Stimulated activated CD8-positive, alpha-beta memory T cell treated with anti-CD3 and anti-CD28 coated beads, Interleukin-15, amount 100 ng/mL, for 4 hours (primary cell): ENCODE measurements around the gene TBX15.

Experiments
- DNase-seq, 2 donors: peaks; one replicate each; pipeline ENCODE4 v3.0.0-alpha.2; 2020; ENCODE audit warnings: low read depth in 2 of 2

The TBX15 gene

GRCh38 chr1:118890851-118891384 lies 97.2 kb downstream of the TBX15 start:
- DNase-seq, result no peak

- DNase-seq, result no peak
These were observed 103.2 kb downstream of the TBX15 start for GRCh38 chr1:118884946-118885345.

DNA sequence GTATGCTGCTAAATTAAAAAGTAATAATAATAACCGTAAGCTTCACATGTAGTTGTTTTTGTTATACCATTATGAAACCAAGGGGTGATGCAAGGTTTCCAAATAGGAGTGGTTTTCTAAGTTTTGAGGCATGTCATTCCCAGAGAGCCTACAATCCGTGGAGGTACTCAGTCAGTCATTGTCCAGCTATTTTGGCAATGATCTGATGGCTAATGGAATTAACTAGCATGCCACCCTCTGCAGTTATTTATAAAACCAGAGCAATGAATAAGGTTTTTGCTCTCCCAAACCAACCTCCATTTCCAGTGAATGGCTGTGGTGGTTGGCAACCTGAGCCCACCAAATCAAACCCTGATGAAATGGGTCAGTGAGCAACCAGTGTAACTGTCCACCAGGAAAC lies 106.4 kb downstream of the TBX15 start:
- DNase-seq, result no peak

DNA sequence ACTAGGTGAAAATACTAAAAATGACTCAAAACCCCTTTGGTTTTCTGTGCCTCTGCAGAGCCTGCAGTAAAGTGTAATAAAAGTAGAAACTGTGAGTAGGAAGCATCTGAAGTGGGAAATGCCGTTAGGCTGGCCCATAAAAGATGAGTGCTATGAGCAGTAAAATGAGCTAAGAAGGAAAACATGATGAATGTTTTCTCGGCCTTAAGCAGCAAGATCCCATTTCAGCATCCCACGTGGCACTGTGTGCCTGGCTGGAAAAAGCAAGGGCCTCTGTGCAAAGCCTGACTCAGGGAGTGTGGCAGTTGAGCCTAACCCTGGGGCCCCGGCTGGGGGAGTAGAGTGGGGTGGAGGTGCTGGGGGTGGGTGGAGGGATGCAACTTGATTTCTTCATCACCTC lies 109.5 kb downstream of the TBX15 start:
- DNase-seq, result no peak

GRCh38 chr1:118877668-118878396 lies 110.3 kb downstream of the TBX15 start:
- DNase-seq, result no peak

DNA sequence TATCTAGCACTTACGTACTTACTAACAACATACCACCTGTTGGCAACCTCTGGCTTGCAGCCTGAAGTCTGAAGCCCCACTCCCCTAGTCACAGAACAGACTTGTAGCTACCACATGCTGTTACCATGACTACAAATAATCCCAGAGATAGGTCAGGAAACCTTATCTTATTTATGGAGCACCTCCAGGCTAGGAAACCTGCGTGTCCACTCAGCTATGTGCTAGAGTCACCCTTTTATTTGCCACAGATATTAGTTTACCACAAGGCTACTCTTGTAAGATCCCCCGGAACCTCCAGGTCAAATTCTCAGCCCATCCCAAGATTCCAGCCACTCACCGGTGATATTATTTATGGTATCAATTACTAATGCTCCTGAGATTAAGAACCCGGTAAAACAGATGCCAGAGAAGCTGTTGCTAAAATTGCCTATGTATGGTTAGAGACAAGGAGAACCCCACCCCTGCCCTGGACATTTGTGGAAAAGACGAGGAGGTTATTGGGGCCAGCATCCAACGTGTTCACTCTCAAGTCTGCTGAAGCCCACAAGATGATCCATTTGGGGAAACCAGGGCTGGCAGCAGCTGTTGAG lies 116.5 kb downstream of the TBX15 start:
- DNase-seq, result no peak

GRCh38 chr1:118868387-118868786 lies 119.8 kb downstream of the TBX15 start:
- no peak for DNase-seq

GRCh38 chr1:118866330-118866729 lies 121.8 kb downstream of the TBX15 start:
- no peak for DNase-seq

- DNase-seq, result no peak
These were observed 124.5 kb downstream of the TBX15 start for GRCh38 chr1:118863688-118864087.

DNA sequence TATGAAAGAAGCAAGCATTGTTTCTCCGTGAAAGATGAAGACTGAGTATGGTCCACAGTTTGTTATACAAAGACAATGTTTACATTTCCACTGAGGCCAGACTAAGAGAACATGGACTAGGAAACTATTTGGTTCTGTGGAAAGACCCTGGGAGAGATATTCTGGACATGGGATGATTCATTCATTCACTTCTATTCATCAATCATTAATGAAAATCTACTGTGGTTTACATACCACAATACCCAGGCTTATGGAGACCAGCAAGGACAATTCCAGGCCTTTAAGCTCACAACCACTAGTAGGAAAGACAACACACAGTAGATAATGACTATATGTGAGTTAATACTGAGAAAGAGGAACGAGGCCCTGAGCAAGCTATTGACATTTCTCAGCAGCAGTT lies 125.4 kb downstream of the TBX15 start:
- DNase-seq, result no peak

DNA sequence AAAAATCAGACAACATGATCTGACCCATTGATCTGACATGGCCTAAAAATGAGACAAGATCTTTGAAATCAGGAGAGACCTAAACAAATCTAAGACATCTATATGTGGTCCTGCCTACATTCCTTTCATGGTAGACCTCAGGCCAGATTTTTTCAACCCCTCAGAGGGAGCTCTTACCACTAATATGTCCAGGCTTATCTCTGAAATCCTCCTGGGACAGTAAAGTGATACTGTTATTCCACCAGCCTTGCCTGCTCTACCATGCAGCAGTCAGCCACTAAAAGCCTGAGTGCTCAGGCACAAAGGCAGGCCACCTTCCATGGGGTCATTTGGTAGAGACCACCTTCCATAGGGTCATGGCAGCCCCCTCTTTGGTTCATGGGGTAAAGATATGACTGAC lies 126.9 kb downstream of the TBX15 start:
- DNase-seq, result no peak

DNA sequence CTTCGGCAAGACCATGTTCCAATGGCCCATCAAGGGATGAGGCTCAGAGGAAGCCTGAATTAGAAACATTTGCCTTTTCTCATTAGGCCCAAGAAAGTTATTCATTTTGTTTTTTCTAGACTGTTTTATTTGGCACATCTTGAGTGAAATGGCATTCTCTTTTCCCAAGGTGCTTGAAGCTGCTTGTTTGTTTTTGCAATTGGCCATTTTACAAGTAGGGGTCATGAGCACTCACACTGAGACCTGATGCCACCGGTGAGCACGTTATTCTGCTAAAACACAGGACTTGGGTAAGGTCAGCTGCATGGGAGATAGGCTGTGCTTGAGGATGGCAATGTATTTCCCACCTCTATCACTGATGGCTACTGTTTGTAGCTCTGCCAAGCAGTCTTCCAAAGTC lies 128.1 kb downstream of the TBX15 start:
- no peak for DNase-seq

- DNase-seq, result no peak
These were observed 141.7 kb downstream of the TBX15 start for GRCh38 chr1:118846443-118846842.

- no peak for DNase-seq
These were observed 145.5 kb downstream of the TBX15 start for GRCh38 chr1:118842452-118843201.

GRCh38 chr1:118841521-118841920 lies 146.6 kb downstream of the TBX15 start:
- DNase-seq, result no peak
